Effector memory CD4-positive, alpha-beta T cell (primary cell): Measurements from ENCODE around the gene ZNF79.
A peak's percentile ranks its signal among the peaks of the same experiment; 100 is the strongest.
"Not testable (repeated sequence)": the region's sequence is repeated elsewhere in the genome, so short reads cannot be mapped to it uniquely, and the experiment has no call there.

ENCODE experiments used
- DNase-seq, 3 donors: peaks; one replicate each; pipeline ENCODE4 v3.0.0-alpha.2; 2020
- H3K27ac ChIP-seq: 2 replicates; pipeline ENCODE4 v1.7.0; 2013; ENCODE audit warnings: mild to moderate bottlenecking, low read length, moderate library complexity; ENCODE audit not compliant: insufficient read depth, poor library complexity, severe bottlenecking
- H3K27me3 ChIP-seq: replicated peaks from 2 replicates; pipeline ENCODE4 v1.7.0; 2013; ENCODE audit warnings: mild to moderate bottlenecking, low read length; ENCODE audit not compliant: insufficient read depth, control insufficient read depth, poor library complexity, severe bottlenecking
- H3K36me3 ChIP-seq: 2 replicates; pipeline ENCODE4 v1.7.0; 2013; ENCODE audit warnings: mild to moderate bottlenecking, low read length, moderate library complexity; ENCODE audit not compliant: control insufficient read depth, insufficient read depth
- H3K4me1 ChIP-seq: 2 replicates; pipeline ENCODE4 v1.7.0; 2013; ENCODE audit warnings: low read length, mild to moderate bottlenecking; ENCODE audit not compliant: control insufficient read depth, insufficient read depth, poor library complexity, severe bottlenecking
- H3K4me3 ChIP-seq: 2 replicates; pipeline ENCODE4 v1.7.0; 2013; ENCODE audit warnings: low read length, low read depth, mild to moderate bottlenecking; ENCODE audit not compliant: insufficient read depth, poor library complexity, severe bottlenecking
- H3K9me3 ChIP-seq: 2 replicates; pipeline ENCODE4 v1.7.0; 2013; ENCODE audit warnings: mild to moderate bottlenecking, low read length, moderate library complexity; ENCODE audit not compliant: control insufficient read depth

ZNF79 gene

DNA sequence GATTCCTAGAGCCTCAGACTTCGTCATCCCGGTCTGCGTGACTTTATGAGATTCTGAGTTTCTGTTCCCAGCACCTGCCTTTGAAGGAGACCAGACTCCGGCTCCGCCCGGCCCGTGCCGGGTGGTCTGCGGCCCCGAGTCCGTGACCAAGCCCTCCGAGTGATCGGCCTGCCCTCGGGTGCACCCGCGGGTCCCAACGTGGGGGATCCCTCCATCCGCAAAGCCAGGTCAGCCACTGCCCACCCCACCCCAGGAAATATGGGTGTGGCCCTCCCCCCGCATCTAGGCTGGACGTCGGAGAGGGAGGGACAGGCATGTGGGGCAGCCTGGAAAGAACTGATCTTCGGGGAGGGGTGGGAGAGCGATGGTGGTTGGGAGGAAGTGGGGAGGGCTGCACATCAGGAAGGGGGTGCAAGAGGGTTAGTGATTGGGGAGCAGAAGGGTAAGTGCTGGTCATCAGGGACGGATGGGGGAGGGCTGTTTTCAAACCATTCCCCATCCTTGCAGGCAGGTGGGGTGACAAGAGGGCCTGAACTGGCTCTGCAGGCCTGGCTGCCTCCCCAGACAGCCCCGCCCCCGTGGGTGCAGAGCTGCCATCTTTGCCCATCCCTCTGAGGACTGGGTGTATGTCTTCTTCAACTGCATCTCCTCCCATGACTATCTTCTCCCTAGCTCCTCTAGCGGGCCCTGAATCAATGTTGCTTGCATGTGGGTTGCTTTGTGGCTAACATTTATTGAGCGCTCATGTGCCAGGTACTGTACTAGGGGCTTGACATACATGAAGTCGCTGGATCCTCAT is 27.9 kb downstream of the ZNF79 start:
- H3K9me3 ChIP-seq: no peaks in the 10 kb centered on the region
- H3K36me3 ChIP-seq: peaks cover 19% of the 10 kb centered on the region
- peaks cover 24% of the 10 kb centered on the region for H3K4me1 ChIP-seq
- H3K27me3 ChIP-seq: no peaks in the 10 kb centered on the region
- H3K27ac ChIP-seq: peak overlapping the region; percentile 84
- H3K4me3 ChIP-seq: peak overlapping the region; percentile 94
- peak; percentile 9 to 14 (median 12) for DNase-seq

DNA sequence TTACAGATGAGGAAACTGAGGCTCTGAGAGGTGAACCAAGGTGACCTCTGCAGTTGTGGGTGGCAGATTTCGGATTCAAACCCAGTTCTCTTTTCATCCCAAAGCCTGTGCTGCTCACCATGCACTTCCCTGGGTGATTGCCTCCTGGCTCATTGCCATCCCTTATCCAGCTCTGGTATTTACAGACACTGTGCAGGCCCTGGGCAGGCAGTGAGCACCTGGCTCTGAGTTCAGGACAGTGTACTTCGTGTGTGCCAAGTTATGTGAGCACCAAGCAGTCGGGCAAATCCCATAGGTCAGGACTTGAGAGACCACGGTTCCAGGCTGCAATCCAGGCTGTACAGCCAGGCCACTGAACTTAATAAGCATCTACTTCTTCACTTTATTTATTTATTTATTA is 28.5 kb downstream of the ZNF79 start:
- no peak for DNase-seq
- peaks cover 24% of the 10 kb centered on the region for H3K4me1 ChIP-seq
- no peaks in the 10 kb centered on the region for H3K27me3 ChIP-seq
- no peak overlapping the region for H3K27ac ChIP-seq
- no peaks in the 10 kb centered on the region for H3K9me3 ChIP-seq
- H3K36me3 ChIP-seq: peaks cover 16% of the 10 kb centered on the region
- no peak overlapping the region for H3K4me3 ChIP-seq

DNA sequence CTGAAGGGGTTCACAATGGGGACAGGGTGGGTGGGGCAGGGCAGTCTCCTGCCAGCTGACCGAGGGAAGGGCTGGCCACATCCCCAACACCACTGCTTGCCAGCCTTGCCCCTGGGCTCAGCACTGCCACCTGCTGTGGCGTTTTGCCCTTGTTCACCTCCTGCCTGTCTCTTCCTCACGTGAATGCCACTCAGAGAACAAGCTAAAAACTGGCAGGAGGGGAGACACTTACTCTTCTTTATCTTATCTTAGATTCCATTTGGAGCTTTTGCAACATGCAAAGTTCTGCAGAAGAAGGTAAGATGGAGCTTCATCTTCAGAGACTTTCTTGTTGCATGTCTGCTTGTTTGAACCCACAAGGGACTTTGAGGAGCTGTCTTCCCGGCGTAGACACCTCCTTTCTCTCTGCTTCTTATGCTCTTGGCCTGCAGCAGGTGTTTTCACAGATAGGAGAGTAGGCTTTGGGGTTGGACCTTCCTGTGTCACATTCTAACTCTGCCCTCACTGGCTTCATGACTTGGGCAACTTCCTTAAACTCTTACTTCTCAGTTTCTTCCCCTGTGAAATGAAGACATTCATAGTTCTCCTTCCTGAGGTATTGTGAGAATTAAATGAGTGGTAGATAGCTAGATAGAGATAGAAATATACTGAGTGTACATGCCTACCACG is 31.3 kb downstream of the ZNF79 start:
- peaks cover 18% of the 10 kb centered on the region for H3K36me3 ChIP-seq
- H3K4me1 ChIP-seq: peaks cover 7% of the 10 kb centered on the region
- no peaks in the 10 kb centered on the region for H3K9me3 ChIP-seq
- no peak overlapping the region for H3K27ac ChIP-seq
- H3K4me3 ChIP-seq: no peak overlapping the region
- DNase-seq: no peak
- H3K27me3 ChIP-seq: no peaks in the 10 kb centered on the region

DNA sequence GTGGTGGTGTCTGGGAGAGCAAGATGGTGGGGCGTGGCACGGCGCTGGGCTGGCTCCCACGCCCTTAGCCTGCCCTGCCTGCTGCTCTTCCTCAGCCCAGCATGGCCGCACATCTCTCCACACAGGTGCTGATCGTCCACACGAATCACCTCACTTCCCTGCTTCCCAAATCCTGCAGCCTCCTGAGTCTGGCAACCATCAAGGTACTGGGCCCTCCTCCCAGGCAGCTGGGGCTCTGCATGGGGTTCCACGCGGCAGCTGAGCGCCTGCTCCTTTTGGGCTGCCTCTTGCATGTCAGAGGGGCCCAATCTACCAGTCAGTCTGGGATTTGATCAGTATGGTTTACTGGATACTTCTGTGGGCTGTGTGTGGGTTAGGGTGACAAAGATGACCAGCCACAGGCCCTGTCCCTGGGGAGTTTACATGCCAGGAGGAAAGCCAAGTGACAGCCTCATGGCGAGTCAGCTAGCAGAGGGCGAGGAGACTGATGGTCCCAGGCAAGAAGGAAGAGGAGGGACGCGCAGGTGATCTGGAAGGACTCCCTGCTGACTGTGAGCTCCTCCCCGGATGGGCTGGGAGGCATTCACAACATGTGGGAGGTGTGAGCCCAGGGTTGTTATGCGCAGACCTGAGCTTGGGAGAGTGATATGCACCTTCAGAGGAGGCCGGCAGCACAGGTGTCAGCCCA is 33.2 kb downstream of the ZNF79 start:
- H3K9me3 ChIP-seq: no peaks in the 10 kb centered on the region
- H3K4me3 ChIP-seq: no peak overlapping the region
- no peak overlapping the region for H3K27ac ChIP-seq
- H3K4me1 ChIP-seq: no peaks in the 10 kb centered on the region
- peaks cover 30% of the 10 kb centered on the region for H3K36me3 ChIP-seq
- no peak for DNase-seq
- H3K27me3 ChIP-seq: no peaks in the 10 kb centered on the region

DNA sequence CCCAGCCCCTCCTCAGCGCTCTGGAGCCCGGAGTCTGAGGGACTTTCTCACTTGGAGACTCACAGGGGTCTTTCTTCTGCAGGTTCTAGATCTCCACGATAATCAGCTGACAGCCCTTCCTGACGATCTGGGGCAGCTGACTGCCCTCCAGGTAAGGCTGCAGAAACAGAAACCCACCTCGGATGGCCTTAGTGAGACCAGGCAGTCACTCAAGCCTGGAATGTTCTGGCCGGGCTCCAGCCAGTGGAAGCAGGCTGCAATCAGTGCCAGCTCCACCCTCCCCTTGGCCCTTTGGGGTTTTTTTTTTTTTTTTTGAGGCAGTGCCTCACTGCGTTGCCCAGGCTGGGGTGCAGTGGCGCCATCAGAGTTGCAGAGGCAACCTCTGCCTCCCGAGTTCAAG is 34.7 kb downstream of the ZNF79 start:
- Histone ChIP-seq H3K4me3 (no peak overlapping the region), H3K4me1 (no peaks in the 10 kb centered on the region), H3K27ac (no peak overlapping the region), H3K27me3 (no peaks in the 10 kb centered on the region), H3K9me3 (no peaks in the 10 kb centered on the region), H3K36me3 (peaks cover 39% of the 10 kb centered on the region)
- DNase-seq: no peak

DNA sequence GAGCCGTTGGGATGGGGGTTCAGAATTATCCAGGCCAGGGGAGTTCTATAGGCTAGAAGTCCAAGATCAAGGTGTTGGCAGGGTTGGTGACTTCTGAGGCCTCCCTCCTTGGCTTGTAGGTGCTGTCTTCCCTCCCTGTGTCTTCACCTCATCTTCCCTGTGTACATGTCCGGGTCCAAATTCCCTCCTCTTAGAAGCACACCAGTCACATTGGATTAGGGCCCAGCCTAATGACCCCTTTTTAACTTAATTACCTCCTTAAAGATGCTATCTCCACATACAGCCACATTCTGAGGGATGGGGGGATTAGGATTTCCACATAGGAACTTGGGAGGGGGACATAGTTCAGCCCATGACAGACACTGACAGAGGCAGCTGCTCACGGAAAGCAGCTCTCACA is 39.2 kb downstream of the ZNF79 start:
- Histone ChIP-seq H3K4me3 (no peak overlapping the region), H3K4me1 (no peaks in the 10 kb centered on the region), H3K27me3 (no peaks in the 10 kb centered on the region), H3K9me3 (no peaks in the 10 kb centered on the region), H3K27ac (no peak overlapping the region), H3K36me3 (peaks cover 42% of the 10 kb centered on the region)
- no peak for DNase-seq

DNA sequence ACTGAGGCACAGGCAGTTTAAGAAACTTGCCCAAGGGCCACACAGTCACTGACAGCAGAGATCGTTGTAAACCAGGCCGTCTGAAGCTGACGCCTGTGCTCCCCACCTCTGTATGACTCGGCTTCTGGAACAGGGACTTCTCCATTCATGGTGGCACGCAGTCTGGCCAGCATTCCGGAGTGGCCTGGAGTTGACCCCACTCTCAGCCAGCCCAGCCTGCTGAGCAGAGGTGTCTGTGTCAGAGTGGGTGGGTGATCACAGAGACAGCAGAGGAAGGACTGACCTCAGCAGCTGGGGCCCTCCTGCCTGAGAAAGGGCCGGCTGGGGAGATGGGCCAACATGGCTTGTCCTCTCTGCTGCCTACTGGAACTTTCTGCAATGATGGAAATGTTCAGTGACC is 39.7 kb downstream of the ZNF79 start:
- H3K27me3 ChIP-seq: no peaks in the 10 kb centered on the region
- H3K27ac ChIP-seq: no peak overlapping the region
- no peak overlapping the region for H3K4me3 ChIP-seq
- no peaks in the 10 kb centered on the region for H3K9me3 ChIP-seq
- H3K4me1 ChIP-seq: no peaks in the 10 kb centered on the region
- DNase-seq: no peak
- H3K36me3 ChIP-seq: peaks cover 38% of the 10 kb centered on the region

DNA sequence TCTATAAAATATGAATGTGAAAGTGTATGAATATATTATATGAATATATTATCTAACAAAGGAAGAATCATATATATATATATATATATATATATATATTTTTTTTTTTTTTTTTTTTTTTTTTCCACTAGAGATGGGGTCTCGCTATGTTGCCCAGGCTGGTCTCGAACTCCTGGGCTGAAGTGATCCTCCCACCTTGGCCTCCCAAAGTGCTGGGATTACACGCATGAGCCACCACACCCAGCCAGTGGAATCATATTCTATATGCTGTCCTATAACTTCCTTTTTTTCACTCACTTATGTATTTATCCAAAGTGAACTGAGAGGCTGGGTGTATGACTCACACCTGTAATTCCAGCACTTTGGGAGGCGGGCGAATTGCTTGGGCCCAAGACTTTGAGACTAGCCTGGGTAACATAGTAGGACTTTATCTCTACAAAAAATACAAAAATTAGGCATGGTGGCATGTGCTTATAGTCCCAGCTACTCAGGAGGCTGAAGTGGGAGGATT is 42.3 kb downstream of the ZNF79 start:
- not testable (repeated sequence) for H3K4me1 ChIP-seq, DNase-seq, H3K27me3 ChIP-seq, H3K4me3 ChIP-seq, H3K27ac ChIP-seq, H3K9me3 ChIP-seq
- H3K36me3 ChIP-seq: peaks cover 25% of the 10 kb centered on the region

DNA sequence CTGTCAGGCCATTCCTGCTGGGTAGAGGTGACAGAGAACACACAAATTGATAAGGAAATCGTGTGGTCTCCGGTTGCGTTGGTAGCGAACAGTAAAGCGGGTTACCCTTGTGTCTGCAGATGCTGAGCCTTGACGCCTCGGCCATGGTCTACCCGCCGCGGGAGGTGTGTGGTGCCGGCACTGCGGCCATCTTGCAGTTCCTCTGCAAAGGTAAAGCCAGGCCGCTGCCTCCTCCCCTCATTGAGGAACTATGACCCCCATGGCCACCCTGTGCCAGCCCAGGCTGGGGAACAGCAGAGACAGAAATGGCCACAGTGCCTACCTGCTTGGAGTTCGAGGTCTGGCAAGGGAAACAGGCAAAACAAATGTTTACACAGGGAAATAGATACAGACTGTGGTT is 43.4 kb downstream of the ZNF79 start:
- peaks cover 13% of the 10 kb centered on the region for H3K36me3 ChIP-seq
- H3K4me1 ChIP-seq: no peaks in the 10 kb centered on the region
- DNase-seq: no peak
- no peak overlapping the region for H3K4me3 ChIP-seq
- H3K9me3 ChIP-seq: no peaks in the 10 kb centered on the region
- no peaks in the 10 kb centered on the region for H3K27me3 ChIP-seq
- no peak overlapping the region for H3K27ac ChIP-seq

DNA sequence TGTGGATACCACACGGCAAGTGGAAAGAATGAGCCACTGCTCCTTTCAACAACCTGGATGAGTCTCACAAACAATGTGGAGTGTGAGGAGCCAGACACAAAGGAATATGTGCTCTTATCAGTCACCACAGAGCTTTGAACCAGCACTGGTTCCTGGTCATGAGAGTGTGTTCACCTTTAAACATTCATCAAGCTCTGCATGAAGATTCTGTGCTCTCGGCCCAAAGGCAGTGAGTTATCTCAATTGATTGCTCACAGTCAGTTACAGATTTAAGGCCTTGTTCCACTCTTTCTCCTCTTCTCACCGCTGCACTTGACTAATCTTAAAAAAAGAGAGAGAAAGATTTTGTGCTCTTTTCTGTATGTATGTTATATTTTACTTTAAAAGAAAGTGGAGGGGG is 46.5 kb downstream of the ZNF79 start:
- Histone ChIP-seq H3K27me3 (no peaks in the 10 kb centered on the region), H3K9me3 (no peaks in the 10 kb centered on the region), H3K4me3 (no peak overlapping the region), H3K4me1 (no peaks in the 10 kb centered on the region), H3K27ac (no peak overlapping the region), H3K36me3 (peaks cover 7% of the 10 kb centered on the region)
- no peak for DNase-seq
